ENCODE results near the gene SPSB4.

The SPSB4 gene

GRCh38 chr3:141123677-141124410 lies 72.7 kb downstream of the SPSB4 start:
- no peak for DNase-seq

- DNase-seq: no peak
Observed at GRCh38 chr3:141124715-141125114, 73.6 kb downstream of the SPSB4 start.

- no peak for DNase-seq
Observed at GRCh38 chr3:141125351-141125750, 74.2 kb downstream of the SPSB4 start.

GRCh38 chr3:141126661-141127343 lies 75.7 kb downstream of the SPSB4 start:
- no peak for DNase-seq

DNA sequence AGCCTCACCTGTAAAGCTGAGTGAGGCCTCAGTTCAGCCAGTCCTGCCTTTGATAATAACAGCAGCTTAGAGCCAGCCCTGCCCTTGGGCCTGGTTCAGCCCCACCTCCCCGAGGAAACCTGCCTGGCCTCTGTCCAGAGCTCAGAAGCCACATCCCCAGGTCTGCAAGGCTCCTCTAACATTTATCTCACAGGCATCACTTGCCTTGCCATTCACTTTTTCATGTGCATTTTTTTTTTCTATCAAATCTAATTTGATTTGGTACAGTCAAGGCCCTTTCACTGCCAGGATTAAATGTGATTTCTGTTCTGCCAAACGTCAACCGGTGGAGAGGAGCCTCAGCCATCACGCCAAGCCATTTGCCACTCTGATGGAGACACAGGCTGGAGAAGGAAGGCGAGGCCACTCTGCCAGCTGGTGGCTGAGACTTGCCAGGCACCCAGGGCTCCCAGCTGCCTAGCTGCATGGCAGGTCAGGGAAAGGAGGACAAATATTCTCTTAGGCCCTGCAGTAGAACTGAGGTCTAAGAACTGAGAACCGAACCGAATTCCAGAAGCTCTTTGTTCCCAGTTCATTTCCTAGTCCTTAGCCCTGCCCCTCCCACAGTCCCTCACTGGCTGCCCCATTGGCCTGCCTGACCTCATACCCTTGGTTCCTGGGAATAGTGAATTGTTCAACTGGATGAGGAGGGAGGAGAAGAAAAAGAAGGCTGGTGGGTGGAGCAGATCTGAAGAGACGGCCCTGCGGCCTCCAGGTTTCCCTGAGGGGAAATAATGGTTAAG lies 76.4 kb downstream of the SPSB4 start:
- no peak for DNase-seq

DNA sequence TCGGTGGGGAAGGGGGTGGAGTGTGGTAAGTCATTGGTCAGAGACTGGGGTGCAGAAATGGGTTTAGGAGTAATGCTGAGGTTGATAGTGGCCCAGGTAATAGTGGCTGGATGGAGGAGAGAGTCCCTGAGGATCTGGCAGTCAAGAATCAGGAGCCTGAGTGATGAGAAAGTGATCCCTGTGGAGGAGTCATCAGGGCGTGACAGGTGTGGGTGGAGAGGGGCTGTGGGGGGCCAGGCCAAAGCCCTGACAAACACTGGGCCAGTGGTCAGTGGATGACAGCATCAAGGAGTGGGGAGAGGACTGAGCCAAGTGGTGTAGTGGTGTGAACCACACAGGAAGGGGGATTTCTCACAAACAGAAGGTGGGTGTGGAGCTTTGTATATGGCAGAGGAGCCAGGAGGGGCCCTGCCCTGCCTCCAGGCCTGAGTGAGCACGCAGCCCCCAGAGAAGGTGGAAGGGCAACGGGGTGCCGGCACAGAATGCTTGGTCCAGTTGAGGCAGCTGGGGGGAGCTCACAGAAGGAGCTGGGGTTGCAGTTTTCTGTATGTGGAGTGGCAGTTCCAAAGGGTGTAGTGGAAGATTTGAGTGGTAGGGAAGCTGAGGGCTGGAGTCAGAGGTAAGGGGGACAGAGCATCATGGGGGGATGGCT lies 77.1 kb downstream of the SPSB4 start:
- no peak for DNase-seq

GRCh38 chr3:141129049-141129448 lies 77.9 kb downstream of the SPSB4 start:
- no peak for DNase-seq

GRCh38 chr3:141129541-141130011 lies 78.4 kb downstream of the SPSB4 start:
- DNase-seq: no peak

DNA sequence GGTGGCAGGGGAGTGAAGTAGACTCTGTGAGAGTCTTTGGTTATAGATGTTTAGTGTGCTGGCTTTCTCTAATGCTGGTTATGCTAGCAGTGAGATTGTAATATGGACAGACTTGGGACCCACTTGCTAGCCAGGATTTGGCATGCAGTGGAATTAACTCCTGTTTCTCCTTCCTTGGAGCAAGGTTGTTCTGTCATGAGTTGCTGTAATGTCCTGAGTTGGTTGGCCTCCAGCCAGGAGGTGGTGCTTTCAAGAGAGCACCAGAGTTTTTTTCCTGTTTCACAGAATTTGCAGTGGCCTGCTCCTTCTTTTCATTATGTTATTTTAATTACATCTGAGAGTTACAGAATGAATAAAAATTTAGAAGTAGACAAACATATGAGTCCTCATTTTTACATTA lies 92.4 kb downstream of the SPSB4 start:
- DNase-seq: no peak

- no peak for DNase-seq
Observed at GRCh38 chr3:141146979-141147470, 95.9 kb downstream of the SPSB4 start.

DNA sequence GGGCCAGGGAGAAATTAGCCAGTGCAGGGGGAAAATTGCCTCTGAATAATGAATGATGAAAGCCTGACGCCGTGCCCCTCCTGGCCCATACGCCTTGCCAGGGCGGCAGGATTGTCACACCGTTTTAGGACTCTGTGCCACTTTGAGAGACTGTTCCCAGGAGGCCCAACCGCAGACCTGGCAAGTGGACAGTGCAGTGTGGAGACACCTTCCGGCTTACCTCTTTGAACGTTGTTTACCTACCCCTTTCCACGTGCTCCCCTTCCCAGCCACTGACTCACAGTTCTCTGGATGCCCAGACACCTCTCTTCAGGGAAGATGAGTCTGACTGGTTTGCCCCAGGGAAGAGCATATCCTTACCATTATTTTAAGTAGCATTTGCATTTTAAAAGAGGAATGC lies 96.5 kb downstream of the SPSB4 start:
- DNase-seq: no peak

DNA sequence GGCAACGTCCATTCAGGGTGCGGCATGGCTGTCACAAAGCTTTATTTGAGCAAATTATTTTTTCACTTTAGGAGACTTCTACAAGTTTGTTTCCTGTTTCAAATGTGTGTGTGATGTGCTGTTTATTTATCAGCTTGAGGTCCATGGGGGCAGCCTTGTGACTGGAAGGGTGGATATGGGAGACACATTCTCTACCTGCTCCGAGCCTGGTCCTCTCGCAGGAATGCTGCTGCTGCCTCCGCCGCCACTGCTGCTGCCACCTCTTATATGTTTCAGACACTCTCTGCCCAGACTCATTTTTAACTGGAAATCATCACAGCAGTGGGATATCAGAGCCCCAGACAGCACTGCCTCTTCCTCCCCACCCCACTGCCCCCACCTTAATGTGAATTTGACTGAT lies 97.0 kb downstream of the SPSB4 start:
- no peak for DNase-seq

GRCh38 chr3:141148770-141149169 lies 97.6 kb downstream of the SPSB4 start:
- no peak for DNase-seq

DNA sequence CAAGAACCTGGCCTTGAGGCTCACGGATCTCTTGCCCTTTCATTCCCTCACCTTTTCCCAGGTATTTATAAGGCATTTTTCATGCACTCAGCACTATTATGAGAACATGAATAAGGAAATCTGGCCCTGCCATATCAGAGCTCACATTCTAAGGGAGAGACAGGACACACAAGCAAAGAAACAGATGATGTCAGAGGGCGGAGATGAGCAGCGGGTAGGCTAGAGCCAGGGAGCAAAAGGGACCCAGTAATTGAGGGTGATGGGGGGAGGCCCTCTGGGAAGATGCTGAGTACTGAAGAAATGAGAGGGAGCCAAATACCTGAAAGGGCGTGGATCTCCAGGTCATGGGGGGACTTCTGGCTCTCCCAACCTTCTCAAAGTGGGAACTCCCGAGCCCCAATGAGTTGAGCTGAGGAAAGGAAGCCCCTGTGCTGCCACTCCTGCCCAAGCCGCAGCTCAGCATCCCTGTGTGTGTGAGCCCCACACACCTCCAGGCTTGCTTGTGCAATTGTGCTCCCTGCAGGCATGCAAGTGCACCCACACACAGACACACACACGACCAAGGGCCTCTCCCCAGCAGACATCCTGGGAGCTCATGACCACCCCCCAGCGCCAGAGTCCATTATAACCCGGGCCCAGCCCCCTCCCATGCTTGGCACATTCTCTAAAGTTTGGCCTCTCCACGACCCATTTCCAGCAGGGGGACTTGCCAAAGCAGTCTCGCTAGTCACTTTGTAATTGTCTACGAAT lies 99.1 kb downstream of the SPSB4 start:
- DNase-seq: no peak

- no peak for DNase-seq
Observed at GRCh38 chr3:141150931-141151330, 99.8 kb downstream of the SPSB4 start.

DNA sequence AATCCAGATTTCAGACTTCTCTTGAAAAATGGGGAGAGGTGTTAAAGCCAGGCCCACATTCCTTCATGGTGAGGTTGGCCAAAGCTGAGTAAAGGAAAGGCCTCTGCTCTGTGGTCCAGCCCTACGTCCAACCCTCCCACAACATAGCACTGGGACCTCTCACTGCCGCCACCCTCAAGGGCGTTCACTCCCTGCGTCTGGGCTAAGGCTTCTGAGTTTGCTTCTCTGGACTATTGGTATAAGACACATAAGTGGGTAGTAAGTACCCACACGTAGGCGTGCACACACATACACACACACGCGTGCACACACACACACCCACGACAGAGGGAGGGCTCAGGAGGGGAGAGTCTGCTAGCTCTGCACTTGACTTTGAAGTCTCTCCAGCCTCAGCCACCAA lies 100.3 kb downstream of the SPSB4 start:
- DNase-seq: no peak

- DNase-seq: no peak
Observed at GRCh38 chr3:141152130-141152529, 101.0 kb downstream of the SPSB4 start.

GRCh38 chr3:141152801-141153678 lies 101.9 kb downstream of the SPSB4 start:
- no peak for DNase-seq

GRCh38 chr3:141153679-141153966 lies 102.5 kb downstream of the SPSB4 start:
- no peak for DNase-seq

DNA sequence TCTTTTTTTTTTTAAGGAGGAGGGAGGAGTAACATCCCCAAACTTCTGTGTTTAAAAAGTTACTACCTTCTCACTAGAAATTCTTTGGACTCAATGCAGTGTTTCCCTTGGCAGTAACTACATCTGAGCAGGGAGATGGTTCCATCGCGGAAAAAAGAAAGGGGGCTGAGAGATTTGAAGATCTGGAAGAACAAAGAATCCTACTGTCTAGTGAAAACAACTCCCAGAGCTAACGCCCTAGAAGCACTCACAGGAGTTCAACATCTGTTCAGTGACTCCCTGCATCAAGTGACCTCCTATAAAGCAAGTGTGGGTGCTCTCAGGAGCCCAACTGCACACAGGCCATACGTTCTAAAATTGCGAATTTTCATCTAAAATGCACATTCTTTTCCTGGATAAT lies 113.7 kb downstream of the SPSB4 start:
- DNase-seq: no peak

DNA sequence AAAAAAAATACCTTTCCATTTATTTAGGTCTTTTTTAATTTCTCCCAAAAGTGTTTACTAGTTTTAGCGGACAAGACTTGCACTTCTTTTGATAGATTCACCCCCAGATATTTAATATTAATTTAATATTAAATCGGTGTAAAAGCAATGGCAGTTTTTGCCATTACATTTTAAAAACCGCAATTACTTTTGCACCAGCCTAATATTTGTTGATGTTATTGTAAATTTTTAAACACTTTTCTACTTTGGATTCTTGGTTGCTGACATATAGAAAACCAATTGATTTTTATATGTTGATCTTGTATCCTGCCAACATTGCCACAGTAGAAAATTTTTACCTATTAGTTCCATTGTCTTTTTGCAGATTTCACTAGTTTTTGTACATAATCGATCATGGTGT lies 116.5 kb downstream of the SPSB4 start:
- DNase-seq: no peak

All from NCI-H2081 treated with DMSO at 0.1 percent for 48 hours (cell line).